HG02870 (cell line): ENCODE results near the gene TMEM89.

Experiments used
- ATAC-seq: cut with Tn5 transposase; IDR thresholded peaks from one replicate; pipeline ENCODE4 v1.9.1; 2021; ENCODE audit warnings: mild to moderate bottlenecking, moderate library complexity; ENCODE audit not compliant: unreplicated experiment

The TMEM89 gene

DNA sequence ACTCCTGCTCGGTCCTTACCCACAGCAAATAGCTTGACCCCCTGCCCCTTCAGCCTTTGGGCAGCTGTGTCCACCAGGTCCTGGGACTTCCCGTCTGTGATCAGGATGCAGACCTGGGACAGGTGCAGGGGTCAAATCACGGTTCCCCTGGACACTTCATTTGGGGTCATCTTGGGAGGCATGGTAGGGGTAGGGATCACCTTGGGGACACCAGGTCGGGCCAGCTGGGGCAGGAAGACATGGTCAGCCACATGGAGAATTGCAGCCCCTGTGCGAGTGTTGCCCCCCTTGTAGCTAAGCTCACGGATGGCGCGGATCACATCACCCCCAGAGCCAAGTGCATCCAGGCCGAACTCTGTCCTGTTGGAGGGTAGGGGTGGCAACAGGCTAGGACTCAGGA, 28.2 kb downstream of the TMEM89 start:
- no peak for ATAC-seq

DNA sequence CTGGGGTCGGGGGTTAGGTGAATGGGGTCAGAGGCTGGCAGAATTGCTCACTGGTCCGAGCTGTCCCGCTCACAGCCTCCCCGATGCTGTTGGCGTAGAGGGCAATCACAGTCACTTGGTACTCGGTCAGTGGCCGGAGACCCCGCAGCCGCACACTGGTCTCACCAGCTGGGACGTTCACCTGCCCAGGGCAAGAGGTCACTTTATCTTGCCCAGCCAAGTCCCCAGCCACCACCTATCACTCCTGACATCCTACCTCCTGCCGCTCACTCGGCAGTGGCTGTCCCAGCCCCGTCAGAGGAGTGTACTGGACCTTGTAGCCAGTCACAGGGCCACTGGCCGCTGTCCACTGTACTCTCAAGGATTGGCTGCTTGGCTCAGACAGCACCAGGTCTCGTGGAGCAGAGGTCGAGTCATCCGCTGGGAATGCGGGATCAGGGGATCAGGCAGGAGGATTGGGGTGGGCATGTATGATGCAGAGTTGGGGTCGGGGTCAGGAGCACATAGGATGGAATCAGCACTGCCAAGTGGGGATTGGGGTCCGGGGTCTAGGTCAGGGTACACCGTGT, 29.0 kb downstream of the TMEM89 start:
- no peak for ATAC-seq

DNA sequence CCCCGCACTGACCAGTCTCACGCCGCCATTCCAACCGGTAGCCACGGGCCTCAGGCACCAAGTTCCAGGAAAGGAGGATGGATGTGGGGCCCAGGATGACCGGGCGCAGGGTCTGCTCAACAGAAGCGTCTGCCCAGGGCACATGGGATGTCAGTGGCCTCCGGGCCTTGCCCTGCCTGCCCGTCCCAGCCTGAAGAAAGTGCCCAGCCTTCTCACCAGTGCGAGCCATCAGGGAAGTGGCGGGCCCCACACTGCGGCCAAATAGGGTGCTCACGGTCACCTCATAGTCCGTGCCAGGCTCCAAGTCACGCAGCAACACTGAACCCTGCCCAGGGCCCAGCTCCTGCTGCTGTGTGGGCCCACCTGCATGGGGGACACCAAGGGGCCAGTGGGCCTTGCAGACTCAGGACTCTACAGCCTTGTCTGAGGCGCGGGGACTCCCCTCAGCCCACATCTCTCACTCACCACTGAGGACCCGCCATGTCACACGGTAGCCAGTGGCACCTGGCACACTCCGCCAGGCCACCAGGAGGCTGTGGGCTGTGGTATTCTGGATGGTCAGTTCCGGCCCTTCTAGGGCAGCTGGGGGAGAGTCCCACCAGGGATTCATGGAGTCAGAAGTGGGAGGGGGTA, 29.6 kb downstream of the TMEM89 start:
- no peak for ATAC-seq

DNA sequence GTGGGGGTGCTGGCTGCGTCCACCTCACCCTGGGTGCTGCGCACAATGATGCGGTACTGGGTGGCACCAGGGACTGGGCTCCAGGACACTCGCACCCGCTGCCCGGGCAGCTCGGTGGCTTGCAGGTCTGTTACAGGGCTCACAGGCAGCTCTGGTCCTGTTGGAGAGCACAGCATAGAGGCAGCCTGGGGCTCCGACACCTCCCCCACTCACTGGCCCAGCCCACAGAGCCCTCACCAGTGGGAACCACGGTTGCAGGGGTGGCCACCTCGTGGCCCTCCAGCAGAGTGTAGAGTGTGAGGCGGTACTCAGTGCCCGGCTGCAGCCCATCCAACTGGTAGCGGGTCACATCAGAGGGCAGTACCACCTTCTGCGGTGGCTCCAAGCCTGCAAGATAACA, 30.1 kb downstream of the TMEM89 start:
- ATAC-seq: no peak

DNA sequence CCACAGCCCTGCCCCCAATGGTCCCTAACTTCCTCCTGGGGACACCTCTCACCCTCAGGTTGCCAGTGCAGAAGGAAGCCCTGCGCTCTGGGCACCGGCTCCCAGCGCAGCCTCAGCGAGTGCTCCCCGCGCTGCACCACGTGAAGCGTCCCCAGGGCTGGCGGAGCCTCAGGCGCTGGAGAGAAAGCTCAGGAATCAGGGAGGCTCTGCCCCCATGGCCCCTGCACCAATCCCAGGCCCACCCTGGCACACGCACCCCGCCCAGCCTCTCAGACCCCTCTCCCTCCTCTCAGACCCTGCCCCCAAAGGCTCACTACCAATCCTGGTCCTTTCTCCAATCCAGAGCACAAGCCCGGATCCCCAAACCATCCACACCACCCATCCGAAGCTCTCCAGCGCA, 33.3 kb downstream of the TMEM89 start:
- no peak for ATAC-seq

DNA sequence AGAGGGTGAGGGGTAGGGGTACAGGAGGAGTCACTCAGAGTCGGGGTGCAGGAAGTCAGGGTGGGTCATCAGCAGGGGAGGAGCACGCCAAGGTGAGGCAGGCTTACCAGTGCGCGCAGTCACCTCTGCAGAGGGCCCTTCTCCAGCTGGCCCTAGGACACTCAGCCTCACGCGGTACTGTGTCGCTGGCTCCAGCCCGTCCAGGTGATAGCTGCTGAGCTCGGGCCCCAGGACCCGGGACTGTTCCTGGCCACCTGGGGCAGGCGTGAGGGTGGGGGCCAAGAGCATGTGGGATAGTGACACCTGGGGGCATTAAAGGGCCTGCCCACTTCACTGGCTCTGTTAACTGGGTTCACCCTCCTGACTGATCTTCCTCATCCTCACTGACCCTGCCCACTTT, 33.9 kb downstream of the TMEM89 start:
- ATAC-seq: no peak

DNA sequence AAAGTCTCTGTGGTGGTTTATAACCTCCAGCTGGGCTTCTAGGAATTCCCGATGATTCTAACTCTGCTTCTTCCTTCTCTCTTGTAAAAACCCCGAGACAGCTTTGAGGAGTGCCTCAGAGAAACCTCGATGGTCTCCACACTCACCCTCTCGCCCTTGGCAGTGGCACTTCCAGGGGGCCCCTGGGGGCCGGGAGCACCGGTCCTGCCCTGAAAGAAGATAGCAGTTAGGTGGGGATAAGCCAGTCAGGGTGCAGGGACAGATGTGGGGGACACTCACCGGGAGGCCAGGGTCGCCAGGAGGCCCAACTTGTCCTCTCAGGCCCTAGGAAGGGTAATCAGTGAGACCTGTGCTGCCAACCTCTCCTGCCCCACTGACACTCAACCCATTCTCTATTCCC, 36.2 kb downstream of the TMEM89 start:
- ATAC-seq: no peak

DNA sequence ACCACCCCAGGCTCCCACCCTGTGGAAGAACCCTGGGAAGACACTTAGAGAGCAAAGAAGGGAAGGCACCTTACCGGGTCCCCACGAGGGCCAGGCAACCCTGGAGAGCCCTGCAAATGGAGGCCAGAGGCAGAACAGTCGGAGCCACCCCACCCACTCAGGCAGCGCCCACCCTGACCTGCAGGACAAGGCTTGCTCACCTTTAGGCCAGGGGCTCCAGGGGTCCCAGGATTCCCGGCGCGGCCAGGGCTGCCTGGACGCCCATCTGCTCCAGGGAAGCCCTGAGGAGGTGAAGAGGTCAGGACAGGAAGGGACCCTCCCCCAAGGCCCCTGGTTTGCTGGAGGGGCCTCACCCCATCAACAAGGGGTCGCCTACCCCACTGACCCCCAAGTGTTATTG, 36.7 kb downstream of the TMEM89 start:
- no peak for ATAC-seq

DNA sequence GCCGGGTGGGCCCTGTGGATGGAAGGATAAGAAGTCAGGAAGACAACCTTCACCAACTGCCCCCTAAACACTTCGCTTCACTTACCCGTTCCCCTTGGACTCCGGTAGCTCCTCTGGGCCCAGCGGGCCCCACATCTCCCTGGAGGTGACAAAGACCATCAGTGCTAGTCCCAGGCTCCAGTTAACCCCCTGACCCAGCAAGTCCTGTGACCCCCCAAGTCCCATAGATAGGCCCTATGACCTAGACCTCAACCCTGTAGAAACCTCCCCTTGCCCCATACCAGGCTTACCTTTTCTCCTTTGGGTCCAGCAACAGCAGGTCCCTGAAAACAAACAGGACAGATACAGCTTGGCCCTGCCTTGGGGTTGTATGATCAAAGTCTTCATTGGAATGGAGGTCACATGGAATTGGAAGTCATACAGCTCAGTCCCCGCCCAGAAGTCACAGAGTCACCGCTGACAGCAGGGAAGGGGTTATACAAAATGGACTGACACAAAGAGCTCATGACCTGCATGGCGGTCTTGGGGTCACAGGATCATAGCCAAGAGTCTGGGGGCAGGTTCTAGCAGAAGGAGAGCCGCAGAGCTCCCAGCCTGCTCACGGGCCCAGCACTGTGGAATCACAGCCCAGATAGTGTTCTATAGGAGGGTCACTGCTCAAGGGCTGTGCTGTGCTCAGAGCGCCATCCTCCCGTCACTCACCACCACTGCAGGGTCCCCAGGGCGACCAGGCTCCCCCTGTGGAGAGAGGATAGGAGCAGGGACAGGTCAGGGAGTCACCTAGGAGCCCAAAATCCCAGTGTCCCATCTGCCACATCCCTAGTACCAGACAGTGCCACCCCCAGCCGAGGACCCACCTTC, 39.7 kb downstream of the TMEM89 start:
- ATAC-seq: no peak

DNA sequence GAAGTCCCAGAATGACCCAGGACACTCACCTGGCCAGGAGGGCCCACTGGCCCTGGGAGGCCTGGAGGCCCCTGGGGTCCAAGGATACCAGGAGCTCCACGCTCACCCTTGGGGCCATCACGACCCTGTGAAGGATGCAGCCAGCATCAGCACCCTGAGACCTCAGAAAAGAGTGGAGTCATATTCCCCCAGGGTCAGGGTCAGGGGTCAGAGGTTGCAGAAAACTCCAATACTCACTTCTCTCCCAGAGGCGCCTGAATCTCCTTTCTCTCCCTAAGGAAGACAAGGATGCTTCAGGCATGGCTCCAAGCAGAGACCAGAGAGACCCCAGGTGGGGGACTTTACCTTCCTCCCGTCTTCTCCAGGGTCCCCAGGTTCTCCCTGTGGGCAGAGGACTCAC, 44.9 kb downstream of the TMEM89 start:
- no peak for ATAC-seq

DNA sequence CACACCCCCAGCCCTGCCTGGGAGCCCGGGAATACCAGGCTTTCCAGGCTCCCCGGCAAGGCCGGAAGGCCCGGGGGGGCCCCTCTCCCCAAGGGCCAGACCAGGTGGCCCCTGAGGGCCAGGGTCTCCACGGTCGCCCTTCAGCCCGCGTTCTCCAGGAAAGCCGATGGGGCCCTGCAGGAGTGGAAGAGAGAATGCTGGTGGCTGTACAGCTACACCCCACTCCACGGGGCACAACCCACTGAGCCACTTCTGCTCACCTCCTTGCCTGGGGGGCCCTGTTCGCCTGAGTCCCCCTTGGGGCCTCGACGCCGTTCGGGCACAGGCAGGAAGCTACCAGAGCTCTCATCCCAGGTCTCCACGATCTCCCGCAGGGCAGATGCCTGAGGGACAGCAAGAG, 46.2 kb downstream of the TMEM89 start:
- no peak for ATAC-seq

DNA sequence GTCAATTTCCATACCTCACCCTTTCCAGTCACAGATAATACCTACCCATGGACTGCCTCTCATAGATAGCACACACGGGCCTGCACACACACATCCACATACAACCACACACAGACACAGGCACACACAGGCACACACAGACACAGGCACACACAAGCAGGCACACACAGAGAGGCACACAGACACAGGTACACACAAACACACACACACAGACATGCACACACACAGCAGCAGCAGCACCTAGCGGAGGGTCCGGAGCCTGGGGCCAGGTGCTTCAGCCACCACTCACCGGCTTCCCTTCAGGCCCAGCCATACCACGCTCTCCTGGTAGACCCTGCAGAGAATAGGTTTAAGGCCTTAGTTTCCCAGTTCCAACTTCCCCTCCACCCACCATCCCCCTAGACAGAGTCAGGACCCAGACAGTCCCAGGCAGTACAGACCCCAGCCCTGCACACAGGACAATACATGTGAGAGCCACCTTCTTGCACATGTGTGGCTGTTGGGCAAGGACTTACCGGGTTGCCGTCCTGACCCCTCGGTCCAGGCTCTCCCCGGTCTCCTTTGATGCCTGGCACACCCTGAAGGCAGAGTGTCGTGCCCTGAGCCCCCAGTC, 47.5 kb downstream of the TMEM89 start:
- no peak for ATAC-seq

DNA sequence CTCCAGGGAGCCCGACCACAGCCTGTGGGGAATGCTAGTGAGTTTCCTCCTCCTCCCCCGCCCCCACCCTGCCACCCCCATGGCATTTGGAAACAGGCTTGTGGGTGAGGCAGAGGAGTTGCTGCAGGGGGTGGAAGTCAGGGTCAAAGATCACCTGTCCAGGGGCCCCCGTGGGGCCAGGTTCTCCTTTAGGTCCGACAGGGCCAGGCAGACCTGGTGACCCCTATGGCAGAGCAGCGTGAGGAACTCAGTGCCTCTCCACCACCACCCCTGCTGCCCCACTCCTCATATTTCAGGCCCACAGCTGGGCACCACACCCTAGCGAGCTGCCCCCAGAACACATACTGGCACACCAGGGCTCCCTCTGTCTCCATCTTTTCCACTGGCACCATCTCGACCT, 49.1 kb downstream of the TMEM89 start:
- ATAC-seq: no peak

DNA sequence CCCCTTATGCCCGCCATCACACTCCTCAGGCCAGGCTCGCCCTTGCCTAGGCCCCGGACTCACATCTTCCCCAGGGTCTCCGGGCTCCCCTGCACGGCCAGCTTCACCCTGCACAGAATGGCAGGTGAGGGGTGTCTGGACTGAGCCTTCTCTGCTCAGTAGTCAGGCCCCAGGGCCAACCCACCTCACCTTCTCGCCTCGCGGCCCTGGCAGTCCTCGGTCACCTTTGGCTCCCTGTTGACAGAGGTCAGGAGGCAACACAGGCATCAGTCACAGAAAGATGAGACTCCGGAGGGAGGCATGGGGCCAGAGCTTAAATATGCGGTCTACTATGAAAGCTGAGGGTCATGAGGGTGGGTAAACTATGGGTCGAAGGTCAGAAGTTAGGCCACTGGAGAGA, 49.6 kb downstream of the TMEM89 start:
- ATAC-seq: no peak
